ENCODE results near the gene ZNF646.

DNA sequence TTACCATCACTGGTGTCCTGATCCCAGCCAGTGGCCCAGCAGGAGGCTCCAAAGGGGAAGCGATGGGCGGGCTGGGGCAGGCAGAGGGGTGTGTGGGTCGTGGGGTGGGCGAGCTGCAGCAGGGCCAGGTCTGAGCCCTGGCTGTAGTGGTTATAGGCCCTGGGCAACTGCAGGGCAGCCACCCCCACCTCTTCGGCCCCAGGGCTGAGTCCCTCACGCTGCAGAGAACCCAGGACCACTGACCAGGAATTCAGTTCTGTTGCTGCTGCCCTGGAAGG lies 12.3 kb downstream of the ZNF646 start:
- TF ChIP-seq, protein P1, sequence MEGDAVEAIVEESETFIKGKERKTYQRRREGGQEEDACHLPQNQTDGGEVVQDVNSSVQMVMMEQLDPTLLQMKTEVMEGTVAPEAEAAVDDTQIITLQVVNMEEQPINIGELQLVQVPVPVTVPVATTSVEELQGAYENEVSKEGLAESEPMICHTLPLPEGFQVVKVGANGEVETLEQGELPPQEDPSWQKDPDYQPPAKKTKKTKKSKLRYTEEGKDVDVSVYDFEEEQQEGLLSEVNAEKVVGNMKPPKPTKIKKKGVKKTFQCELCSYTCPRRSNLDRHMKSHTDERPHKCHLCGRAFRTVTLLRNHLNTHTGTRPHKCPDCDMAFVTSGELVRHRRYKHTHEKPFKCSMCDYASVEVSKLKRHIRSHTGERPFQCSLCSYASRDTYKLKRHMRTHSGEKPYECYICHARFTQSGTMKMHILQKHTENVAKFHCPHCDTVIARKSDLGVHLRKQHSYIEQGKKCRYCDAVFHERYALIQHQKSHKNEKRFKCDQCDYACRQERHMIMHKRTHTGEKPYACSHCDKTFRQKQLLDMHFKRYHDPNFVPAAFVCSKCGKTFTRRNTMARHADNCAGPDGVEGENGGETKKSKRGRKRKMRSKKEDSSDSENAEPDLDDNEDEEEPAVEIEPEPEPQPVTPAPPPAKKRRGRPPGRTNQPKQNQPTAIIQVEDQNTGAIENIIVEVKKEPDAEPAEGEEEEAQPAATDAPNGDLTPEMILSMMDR (IDR thresholded peaks at IDR 0.05; ENCODE audit: low read depth, low read length): no peak
- no peak for TF ChIP-seq EZH2phosphoT487 (IDR thresholded peaks at IDR 0.05; ENCODE audit: low read depth)

All from OCI-LY3 (cell line).